Stimulated activated CD8-positive, alpha-beta memory T cell treated with anti-CD3 and anti-CD28 coated beads, Interleukin-7, amount 100 ng/mL, for 4 hours (primary cell): ENCODE data around the gene KIF26A.

ENCODE experiments used
- DNase-seq, 2 donors: peaks; one replicate each; pipeline ENCODE4 v3.0.0-alpha.2; 2020; ENCODE audit warnings: low read depth in 2 of 2

The KIF26A gene

GRCh38 chr14:104138098-104138717 lies at the start of gene KIF26A:
Gene KIF26A (plus strand): TSS chr14:104138587. CDS start chr14:104138723, 136 bp downstream.
- no peak for DNase-seq

- DNase-seq = no peak
These were observed 48.2 kb upstream of the KIF26A start for GRCh38 chr14:104090071-104090748.

- DNase-seq = no peak
These were observed 47.1 kb upstream of the KIF26A start for GRCh38 chr14:104091061-104091926.

GRCh38 chr14:104091927-104092771 lies 46.2 kb upstream of the KIF26A start:
- DNase-seq = no peak

DNA sequence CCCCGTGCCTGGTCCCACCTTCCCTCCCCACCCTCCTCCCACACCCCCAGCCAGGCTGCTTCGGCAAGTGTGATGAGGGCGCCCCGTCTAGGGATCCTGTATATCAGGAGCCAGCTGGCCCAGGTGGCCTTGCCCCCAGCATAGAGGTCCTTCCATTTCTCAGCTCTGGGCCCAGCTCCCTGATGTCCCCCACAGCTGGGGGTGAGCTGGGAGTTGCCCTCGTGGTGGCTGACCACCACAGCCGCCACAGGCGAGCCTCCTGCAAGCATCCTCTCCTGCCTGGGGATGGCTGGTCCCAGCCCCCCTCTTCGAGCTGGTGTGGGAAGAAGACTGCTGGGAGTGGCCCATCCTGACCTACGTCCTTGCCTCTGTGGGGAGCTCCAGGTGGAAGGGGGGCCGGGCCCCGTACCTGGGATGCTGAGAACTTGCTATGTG lies 45.4 kb upstream of the KIF26A start:
- DNase-seq = no peak

DNA sequence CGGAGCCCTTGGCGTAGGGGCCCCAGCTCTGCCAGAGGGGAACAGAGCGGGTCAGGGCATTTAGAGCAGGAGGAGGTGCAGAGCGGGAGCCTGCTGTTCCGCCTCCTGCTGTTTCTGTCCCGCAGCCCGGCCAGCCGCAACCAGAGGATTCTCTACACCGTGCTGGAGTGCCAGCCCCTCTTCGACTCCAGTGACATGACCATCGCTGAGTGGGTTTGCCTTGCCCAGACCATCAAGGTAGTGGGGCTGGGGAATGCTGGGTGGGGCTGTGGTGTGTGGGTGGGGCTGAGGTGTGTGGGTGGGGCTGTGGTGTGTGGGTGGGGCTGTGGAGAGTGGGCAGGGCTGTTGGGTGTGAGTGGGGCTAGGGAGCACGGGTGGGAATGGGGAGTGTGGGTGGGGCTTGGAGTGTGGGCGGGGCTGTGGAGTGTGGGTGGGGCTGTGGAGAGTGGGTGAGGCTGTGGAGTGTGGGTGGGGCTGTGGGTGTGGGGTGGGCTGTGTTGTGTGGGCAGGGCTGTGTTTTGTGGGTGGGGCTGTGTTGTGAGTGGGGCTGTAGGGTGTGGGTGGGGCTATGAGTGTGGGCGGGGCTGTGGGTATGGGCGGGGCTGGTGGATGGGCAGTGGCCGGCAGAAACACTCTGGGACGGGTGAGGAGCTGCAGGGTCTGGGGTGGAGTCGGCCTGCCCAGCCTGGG lies 44.9 kb upstream of the KIF26A start:
- no peak for DNase-seq

DNA sequence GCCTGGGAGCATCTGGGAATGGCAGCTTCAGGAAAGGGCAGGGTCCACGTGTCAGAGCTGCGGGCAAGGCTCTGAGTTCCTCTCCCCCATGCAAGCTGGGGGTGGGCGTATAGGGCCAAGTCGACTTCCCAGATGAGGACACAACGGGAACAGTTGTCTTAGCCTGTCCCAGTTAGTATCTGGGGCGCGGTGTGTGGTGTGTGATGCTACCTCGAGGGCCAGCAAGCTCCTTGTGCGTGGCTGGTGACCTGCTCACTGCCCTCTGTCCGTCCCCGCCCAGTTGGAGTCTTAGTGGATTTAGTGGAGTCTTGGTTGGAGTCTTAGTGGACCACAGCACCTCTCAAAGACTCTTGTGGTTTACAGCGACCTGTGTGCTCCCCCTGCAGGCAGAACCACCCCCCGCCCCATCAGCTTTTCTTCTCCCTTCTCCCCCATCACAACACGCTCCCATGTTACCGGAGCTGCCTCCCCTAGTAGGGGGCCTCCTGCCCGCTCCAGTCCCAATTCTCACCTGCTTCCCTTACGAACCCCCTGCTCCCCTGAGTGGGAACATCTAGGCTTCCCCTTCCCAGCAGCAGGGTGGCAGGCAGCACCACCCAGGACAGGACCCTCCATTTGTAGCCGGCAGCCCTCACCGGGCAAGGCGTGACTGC lies 44.2 kb upstream of the KIF26A start:
- DNase-seq = no peak

DNA sequence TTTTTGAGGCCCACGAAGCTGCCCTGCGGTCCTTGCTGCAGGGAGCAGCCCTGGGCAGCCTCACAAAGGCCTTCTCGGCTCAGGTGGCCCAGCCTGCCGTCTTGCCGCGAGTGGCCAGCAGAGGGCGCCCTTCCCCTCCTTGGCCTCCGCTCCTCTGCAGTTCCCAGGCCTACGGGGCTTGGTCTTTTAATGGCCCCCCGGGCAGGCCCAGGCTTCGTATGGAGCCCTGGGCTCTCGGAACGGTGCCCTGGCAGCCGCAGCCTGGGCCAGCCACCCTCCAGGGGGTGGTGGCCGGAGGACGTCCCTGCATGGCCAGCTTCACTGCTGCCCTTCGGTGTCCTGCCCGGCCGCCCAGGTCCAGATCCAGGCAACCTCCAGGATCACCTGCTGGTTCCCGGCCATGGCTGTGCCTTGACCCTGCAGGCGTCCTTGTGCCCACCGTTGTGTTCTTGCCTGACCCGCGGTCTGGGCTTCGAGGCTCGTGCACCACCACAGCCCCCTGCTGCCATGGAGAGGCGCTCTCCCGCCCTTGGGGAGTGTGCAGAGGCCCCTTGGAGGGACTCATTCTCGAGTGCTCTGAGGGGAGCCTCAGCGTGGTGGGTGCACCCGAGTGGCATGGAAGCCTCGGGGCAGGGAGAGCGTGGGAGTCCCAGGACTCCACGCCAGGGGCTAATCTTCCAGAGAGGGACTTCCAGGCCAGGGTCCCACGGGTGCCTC lies 43.5 kb upstream of the KIF26A start:
- DNase-seq = peak; percentile 24 to 42

DNA sequence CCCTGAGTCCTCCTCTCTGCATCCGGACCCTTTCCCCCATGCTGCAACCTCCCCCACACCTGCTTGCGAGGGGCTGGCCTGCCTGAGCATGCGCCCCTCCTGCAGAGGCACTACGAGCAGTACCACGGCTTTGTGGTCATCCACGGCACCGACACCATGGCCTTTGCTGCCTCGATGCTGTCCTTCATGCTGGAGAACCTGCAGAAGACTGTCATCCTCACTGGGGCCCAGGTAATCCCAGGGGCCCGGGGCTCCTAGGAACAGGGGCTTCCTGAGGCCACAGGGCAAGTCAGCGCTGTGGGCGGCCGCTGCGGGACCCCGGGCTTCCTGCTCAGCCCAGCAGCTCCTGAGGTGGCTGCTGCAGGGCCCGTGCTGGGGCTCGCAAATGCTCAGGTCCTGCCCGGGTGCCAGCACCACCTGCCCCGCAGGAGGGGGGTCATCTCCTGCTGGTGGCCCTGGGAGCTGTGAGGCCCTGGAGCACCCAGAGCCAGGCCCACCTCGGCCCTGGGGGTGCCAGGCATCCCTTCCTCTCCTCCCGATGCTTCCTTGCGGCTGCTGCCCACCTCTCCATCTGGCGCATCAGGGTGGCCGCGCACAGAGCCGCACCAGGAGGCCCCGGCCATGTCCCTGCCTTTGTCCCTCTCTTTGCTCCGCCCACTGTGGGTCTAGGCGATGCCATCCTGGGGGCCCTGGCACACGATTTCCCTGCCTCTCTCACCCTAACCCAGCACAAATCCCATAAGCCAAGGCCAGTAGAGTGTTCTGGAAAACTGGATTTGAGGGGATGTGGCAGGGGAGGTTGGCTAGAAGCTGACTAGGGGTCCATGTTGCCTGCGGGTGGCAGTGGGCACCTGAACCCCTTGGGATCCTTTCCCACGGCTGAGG lies 42.7 kb upstream of the KIF26A start:
- no peak for DNase-seq

- DNase-seq = no peak
These were observed 42.1 kb upstream of the KIF26A start for GRCh38 chr14:104096318-104096717.

GRCh38 chr14:104096751-104097700 lies 41.4 kb upstream of the KIF26A start:
- no peak for DNase-seq

- DNase-seq = no peak
These were observed 39.9 kb upstream of the KIF26A start for GRCh38 chr14:104098272-104099095.

GRCh38 chr14:104099096-104100041 lies 39.0 kb upstream of the KIF26A start:
- DNase-seq = no peak

DNA sequence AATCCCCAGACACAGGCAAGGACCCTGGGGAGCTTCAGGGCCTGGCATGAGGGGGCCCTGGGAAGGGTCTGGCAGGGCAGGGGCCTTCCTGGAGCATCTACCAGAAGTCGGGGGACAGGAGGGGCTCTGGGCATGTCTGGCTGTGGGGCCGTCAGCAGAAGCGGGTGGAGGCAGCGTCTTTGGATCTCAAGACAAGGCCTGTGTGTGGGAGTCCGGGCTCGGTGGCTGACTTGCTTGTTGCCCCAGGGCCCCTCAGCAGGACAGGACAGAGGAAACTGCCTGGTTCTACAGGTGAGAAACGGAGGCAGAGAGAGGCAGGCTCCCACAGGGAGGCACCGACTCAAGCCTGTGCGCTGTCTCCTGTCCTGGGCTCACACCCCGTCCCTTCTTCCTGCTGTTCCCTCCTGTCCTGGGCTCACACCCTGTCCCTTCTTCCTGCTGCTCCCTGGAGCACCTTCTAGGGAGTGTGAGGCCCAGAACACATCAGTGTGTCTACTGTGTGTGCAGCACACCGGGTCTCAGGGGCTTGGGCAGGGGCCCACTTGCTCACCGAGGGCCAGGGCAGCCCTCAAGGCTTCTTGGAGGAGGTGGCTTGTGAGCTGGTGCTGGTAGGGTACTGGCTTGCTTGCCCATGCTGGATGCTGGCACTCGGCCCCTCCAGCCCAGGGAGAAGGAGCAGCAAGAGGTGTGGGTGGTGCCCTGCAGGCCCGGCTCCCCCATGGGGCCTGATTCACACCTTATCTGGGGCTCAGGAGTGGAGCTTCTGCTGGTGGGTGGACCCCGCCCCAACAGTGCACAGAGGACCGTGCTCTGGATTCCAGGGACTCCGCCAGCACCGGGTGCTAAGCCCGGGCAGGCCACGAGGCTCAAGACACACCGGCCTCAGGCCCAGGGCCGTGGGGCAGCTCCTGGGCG lies 38.0 kb upstream of the KIF26A start:
- DNase-seq = no peak
